K562 (cell line): Measurements from ENCODE around the gene KIF19. TPM values are rescaled to one million over a fixed set of nuclear protein-coding genes. Genes with fewer than 3 reads are reported as not detected.

Experiments
- ATAC-seq: fragments of 200-7000 bp; cut with Tn5 transposase; 3 replicates; pipeline ENCODE4 v1.9.1; 2020; ENCODE audit warnings: moderate library complexity
- BruUV-seq: library from RNA; stranded (reverse); fragments of 400-500 nt; replicated peaks from 2 replicates; lab custom pipeline; 2021; lab: Mats Ljungman, UMichigan
- CTCF ChIA-PET: fragments of 300-600 bp; formaldehyde crosslinking; extraction: SDS; loops from one replicate; lab custom pipeline; 2021; ENCODE audit warnings: low intra/inter-chr PET ratio; lab: Yijun Ruan, JAX
- POLR2A ChIA-PET: fragments of 300-600, 350-650 bp; sonication (Branson Sonifier 250); formaldehyde crosslinking; extraction: SDS; loops from one replicate; lab custom pipeline; 2021; ENCODE audit warnings: antibody characterized with exemption, inconsistent platforms; lab: Yijun Ruan, JAX
- DNase-seq, 4 experiments: peaks; one replicate each; pipeline versions ENCODE4 v3.0.0 to v3.0.0-alpha.2; 2011 to 2018; ENCODE audit warnings: low spot score in 3 of 4, mixed read lengths in 3 of 4; ENCODE audit errors: extremely low read depth in 1 of 4
- FAIRE-seq: peaks from 2 replicates; lab custom pipeline; 2011; peaks lifted over from hg19 to GRCh38; lab: Jason Lieb, UNC
- H2AFZ ChIP-seq: 2 replicates; pipeline ENCODE4 v1.6.0; 2011; ENCODE audit warnings: low read depth, low read length, control low read depth, inconsistent platforms
- H3K27ac ChIP-seq: fragments of 200-600 bp; 3 replicates; pipeline ENCODE4 v1.8.0; 2011; ENCODE audit warnings: low read depth, mild to moderate bottlenecking, control low read depth, inconsistent platforms, low read length, moderate library complexity, mixed read lengths; ENCODE audit errors: extremely low read depth
- H3K27me3 ChIP-seq, 2 experiments: fragments of 300-600 bp in 1 of 2; 2 replicates in 1 of 2; 3 replicates in 1 of 2; pipeline versions ENCODE4 v1.6.0 to v1.8.0; 2011; ENCODE audit warnings: inconsistent platforms in 2 of 2, low read length in 2 of 2, mild to moderate bottlenecking in 1 of 2, mixed read lengths in 1 of 2, moderate library complexity in 1 of 2; ENCODE audit not compliant: control insufficient read depth in 2 of 2, insufficient read depth in 2 of 2
- H3K36me3 ChIP-seq: fragments of 300-600 bp; 3 replicates; pipeline ENCODE4 v1.8.0; 2011; ENCODE audit warnings: mild to moderate bottlenecking, low read length, inconsistent platforms; ENCODE audit not compliant: control insufficient read depth, insufficient read depth
- H3K4me1 ChIP-seq, 2 experiments: fragments of 200-600 bp in 1 of 2; replicated peaks in 1 of 2; 2 replicates in 1 of 2; 3 replicates in 1 of 2; pipeline versions ENCODE4 v1.5.1 to v1.8.0; 2011; ENCODE audit warnings: inconsistent platforms in 2 of 2, low read length in 2 of 2, mild to moderate bottlenecking in 1 of 2, mixed read lengths in 1 of 2, moderate library complexity in 1 of 2; ENCODE audit not compliant: control insufficient read depth in 2 of 2, insufficient read depth in 2 of 2
- H3K4me2 ChIP-seq: 2 replicates; pipeline ENCODE4 v1.6.1; 2011; ENCODE audit warnings: low read length, control low read depth, inconsistent platforms, mixed read lengths; ENCODE audit not compliant: insufficient read depth
- H3K4me3 ChIP-seq: fragments of 200-600 bp; sonication (generic), shearing (Covaris generic); 2 replicates; pipeline ENCODE4 v1.5.1; 2016; ENCODE audit warnings: control low read depth, inconsistent platforms
- H3K79me2 ChIP-seq: fragments of 200-600 bp; 3 replicates; pipeline ENCODE4 v1.8.0; 2011; ENCODE audit warnings: low read length, inconsistent platforms; ENCODE audit not compliant: control insufficient read depth, insufficient read depth
- H3K9ac ChIP-seq, 2 experiments: 2 replicates each; pipeline versions ENCODE4 v1.6.0 to v1.6.1; 2011; ENCODE audit warnings: low read depth in 2 of 2, low read length in 2 of 2, control low read depth in 1 of 2, inconsistent platforms in 1 of 2, mild to moderate bottlenecking in 1 of 2, mixed read lengths in 1 of 2; ENCODE audit not compliant: insufficient read depth in 1 of 2
- H3K9me1 ChIP-seq: one replicate; pipeline ENCODE4 v1.6.0; 2011; ENCODE audit warnings: inconsistent platforms, mild to moderate bottlenecking, low read length, moderate library complexity; ENCODE audit not compliant: control insufficient read depth, insufficient read depth
- H3K9me3 ChIP-seq: replicated peaks from 2 replicates; pipeline ENCODE4 v1.5.1; 2011; ENCODE audit warnings: low read depth, low read length, inconsistent platforms; ENCODE audit not compliant: control insufficient read depth, insufficient read depth
- H4K20me1 ChIP-seq: replicated peaks from 2 replicates; pipeline ENCODE4 v1.6.1; 2011; ENCODE audit warnings: low read length, inconsistent platforms, mixed read lengths; ENCODE audit not compliant: control insufficient read depth, insufficient read depth
- BCOR ChIP-seq: fragments of 450-650 bp; IDR thresholded peaks from 2 replicates; pipeline ENCODE4 v1.6.1; 2016
- JUND ChIP-seq, 2 experiments: IDR thresholded peaks; 2 replicates in 1 of 2; 3 replicates in 1 of 2; pipeline ENCODE4 v1.6.1; 2011; ENCODE audit warnings: borderline replicate concordance in 2 of 2, low read depth in 2 of 2, low read length in 2 of 2, improper control_type of control experiment in 1 of 2, missing biosample characterization in 1 of 2, missing genetic modification characterization in 1 of 2, missing genetic modification reagents in 1 of 2
- RBM25 ChIP-seq: fragments of 200-400 bp; formaldehyde crosslinking; IDR thresholded peaks from 2 replicates; pipeline ENCODE4 v1.6.1; 2018; ENCODE audit warnings: low read length, low read depth, moderate library complexity; ENCODE audit not compliant: severe bottlenecking
- RFX7 ChIP-seq: fragments of 250-450 bp; sonication (Bioruptor Pico); IDR thresholded peaks from 2 replicates; pipeline ENCODE4 v1.5.1; 2021; ENCODE audit warnings: mild to moderate bottlenecking
- SNIP1 ChIP-seq: fragments of 450-650 bp; IDR thresholded peaks from 2 replicates; pipeline ENCODE4 v1.7.1; 2017; ENCODE audit warnings: low read depth, mild to moderate bottlenecking
- ZFP36 ChIP-seq: fragments of 150-350 bp; IDR thresholded peaks from 2 replicates; pipeline ENCODE4 v1.6.1; 2018; ENCODE audit warnings: low read length, low read depth; ENCODE audit not compliant: partially characterized antibody
- ZNF436 ChIP-seq: fragments of 250-450, 450-650 bp; sonication (Bioruptor Pico); formaldehyde crosslinking; IDR thresholded peaks from 2 replicates; pipeline ENCODE4 v1.7.0; 2020; ENCODE audit warnings: mild to moderate bottlenecking
- WGBS: fragments of 100-300 bp; shearing (Covaris generic); methylation state at CpG from one replicate; pipeline ENCODE4 v1.1.6; 2016; ENCODE audit warnings: low coverage, mixed read lengths; ENCODE audit not compliant: insufficient coverage; ENCODE audit errors: missing lambda C conversion rate; 5-methylcytosine and 5-hydroxymethylcytosine counted together
- in situ Hi-C: fragments of 300-500 bp; cut with MboI; formaldehyde crosslinking; loops from 4 replicates; pipeline ENCODE4 v1.15.0; 2018; ENCODE audit warnings: inconsistent platforms, mixed read lengths
- intact Hi-C: fragments of 100-400 bp; cut with micrococcal nuclease; formaldehyde crosslinking; loops from 2 replicates; pipeline ENCODE4 v1.14.2; 2022
- polyA plus RNA-seq, 8 experiments: library from polyadenylated mRNA; depleted of rRNA in 4 of 8; stranded (reverse) in 5 of 8; unstranded in 3 of 8; fragments of >200 nt; fragmentation: Nextera tagmentation in 2 of 8; fragmentation: Illumina TruSeq in 1 of 8; extraction: Ambion mirVana in 2 of 8; extraction: Trizol in 1 of 8; gene quantifications; 2 replicates each; pipeline versions ENCODE4 v1.2.1 to v1.2.3, GENCODE V29; 2011 to 2014; ENCODE audit warnings: inconsistent platforms in 1 of 8, missing spikeins in 1 of 8
- total RNA-seq, 7 experiments: library from RNA; depleted of rRNA in 6 of 7; stranded (reverse); fragments of >200 nt in 6 of 7; fragmentation: Illumina TruSeq in 2 of 7; extraction: Trizol in 2 of 7; gene quantifications; 2 replicates each; pipeline versions ENCODE4 v1.2.1 to v1.2.3, GENCODE V29; 2011 to 2021; ENCODE audit warnings: low replicate concordance in 1 of 7
- TF ChIP-seq, protein P1 (sequence below): fragments of 450-650 bp; IDR thresholded peaks from 2 replicates; pipeline ENCODE4 v1.6.1; 2017; ENCODE audit warnings: antibody characterized with exemption, mild to moderate bottlenecking
- TF ChIP-seq, protein P2 (sequence below), 2 experiments: fragments of 450-650 bp in 1 of 2; sonication (generic) in 1 of 2; formaldehyde crosslinking in 1 of 2; IDR thresholded peaks in 1 of 2; conservative IDR thresholded peaks in 1 of 2; 2 replicates each; pipeline versions ENCODE4 v1.6.1 to v1.8.1; 2016 to 2023; ENCODE audit warnings: mild to moderate bottlenecking in 2 of 2, moderate library complexity in 2 of 2, inconsistent platforms in 1 of 2, missing genetic modification reagents in 1 of 2
- TF ChIP-seq, protein P3 (sequence below): IDR thresholded peaks from 3 replicates; pipeline ENCODE4 v1.6.1; 2011; ENCODE audit warnings: borderline replicate concordance, mild to moderate bottlenecking, moderate library complexity; ENCODE audit not compliant: insufficient read length; ENCODE audit errors: extremely low read depth

Gene KIF19
- total and polyA plus RNA-seq, 9 of the 15 experiments (the other 6 are each of a cell fraction or from before 2014, with no cell fraction given), result 0.10 TPM; not detected in 8

DNA sequence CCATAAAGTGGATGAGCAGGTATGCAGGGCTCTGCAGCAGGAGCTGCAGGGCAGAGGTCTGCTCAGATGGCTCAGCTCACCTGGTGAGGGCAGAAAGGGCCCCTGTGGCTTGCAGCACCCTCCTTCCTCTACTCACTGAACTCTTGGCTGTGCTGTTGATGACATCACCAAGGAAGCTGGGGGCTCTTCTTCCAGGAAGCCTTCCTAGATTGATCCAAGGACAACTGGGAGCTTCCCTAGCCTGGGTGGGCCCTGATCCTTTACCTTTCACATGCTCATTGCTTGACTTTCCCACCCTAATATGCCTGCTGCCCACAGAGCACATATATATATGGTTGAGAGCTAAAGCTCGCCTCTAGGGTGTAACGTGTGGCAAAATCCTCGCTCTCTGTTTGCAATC is 2.5 kb downstream of the KIF19 start:
- intact Hi-C loops, result no loop called here
- WGBS, result 81% methylated on average over 3 of the region's 3 CpGs
- POLR2A ChIA-PET, result interaction anchor here (0.6 kb wide), 1 partner anchor 18 kb away, joined by 3 read pairs; no protein-coding TSS in a partner anchor
- no peak overlapping the region for H3K9ac ChIP-seq
- CTCF ChIA-PET, result no interaction called here
- H3K36me3 ChIP-seq, result no peaks in the 10 kb centered on the region
- H3K4me2 ChIP-seq, result no peak overlapping the region
- ATAC-seq (no peak), FAIRE-seq (no peak), DNase-seq (no peak)
- H4K20me1 ChIP-seq, result no peaks in the 10 kb centered on the region; the same call in 1 of the 2 replicates
- H3K27ac ChIP-seq, result no peak overlapping the region
- in situ Hi-C loops, result no loop called here
- no TSS peak for BruUV-seq
- no peaks in the 10 kb centered on the region for H3K9me3 ChIP-seq
- H2AFZ ChIP-seq, result no peak overlapping the region
- peaks cover 12 to 39% of the 10 kb centered on the region in 2 experiments for H3K4me1 ChIP-seq
- TF ChIP-seq SNIP1, result no peak
- TF ChIP-seq BCOR, result 0 out of 2 replicates have a peak, but pooled peaks have one; percentile 35
- TF ChIP-seq, protein P1, sequence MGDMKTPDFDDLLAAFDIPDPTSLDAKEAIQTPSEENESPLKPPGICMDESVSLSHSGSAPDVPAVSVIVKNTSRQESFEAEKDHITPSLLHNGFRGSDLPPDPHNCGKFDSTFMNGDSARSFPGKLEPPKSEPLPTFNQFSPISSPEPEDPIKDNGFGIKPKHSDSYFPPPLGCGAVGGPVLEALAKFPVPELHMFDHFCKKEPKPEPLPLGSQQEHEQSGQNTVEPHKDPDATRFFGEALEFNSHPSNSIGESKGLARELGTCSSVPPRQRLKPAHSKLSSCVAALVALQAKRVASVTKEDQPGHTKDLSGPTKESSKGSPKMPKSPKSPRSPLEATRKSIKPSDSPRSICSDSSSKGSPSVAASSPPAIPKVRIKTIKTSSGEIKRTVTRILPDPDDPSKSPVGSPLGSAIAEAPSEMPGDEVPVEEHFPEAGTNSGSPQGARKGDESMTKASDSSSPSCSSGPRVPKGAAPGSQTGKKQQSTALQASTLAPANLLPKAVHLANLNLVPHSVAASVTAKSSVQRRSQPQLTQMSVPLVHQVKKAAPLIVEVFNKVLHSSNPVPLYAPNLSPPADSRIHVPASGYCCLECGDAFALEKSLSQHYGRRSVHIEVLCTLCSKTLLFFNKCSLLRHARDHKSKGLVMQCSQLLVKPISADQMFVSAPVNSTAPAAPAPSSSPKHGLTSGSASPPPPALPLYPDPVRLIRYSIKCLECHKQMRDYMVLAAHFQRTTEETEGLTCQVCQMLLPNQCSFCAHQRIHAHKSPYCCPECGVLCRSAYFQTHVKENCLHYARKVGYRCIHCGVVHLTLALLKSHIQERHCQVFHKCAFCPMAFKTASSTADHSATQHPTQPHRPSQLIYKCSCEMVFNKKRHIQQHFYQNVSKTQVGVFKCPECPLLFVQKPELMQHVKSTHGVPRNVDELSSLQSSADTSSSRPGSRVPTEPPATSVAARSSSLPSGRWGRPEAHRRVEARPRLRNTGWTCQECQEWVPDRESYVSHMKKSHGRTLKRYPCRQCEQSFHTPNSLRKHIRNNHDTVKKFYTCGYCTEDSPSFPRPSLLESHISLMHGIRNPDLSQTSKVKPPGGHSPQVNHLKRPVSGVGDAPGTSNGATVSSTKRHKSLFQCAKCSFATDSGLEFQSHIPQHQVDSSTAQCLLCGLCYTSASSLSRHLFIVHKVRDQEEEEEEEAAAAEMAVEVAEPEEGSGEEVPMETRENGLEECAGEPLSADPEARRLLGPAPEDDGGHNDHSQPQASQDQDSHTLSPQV, result no peak
- peak; percentile 80 for TF ChIP-seq ZNF436 (CRISPR knock-in tag)
- 0 out of 2 replicates have a peak, but pooled peaks have one; percentile 13 for TF ChIP-seq JUND (IDR thresholded peaks at IDR 0.05; ENCODE audit: borderline replicate concordance, low read depth, low read length)
- no peak for TF ChIP-seq JUND (tag; IDR thresholded peaks at IDR 0.05; ENCODE audit: borderline replicate concordance, low read depth, low read length)
- peak; percentile 44 for TF ChIP-seq RBM25
- TF ChIP-seq ZFP36, result peak; percentile 98
- TF ChIP-seq, protein P2, sequence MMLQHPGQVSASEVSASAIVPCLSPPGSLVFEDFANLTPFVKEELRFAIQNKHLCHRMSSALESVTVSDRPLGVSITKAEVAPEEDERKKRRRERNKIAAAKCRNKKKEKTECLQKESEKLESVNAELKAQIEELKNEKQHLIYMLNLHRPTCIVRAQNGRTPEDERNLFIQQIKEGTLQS (IDR thresholded peaks at IDR 0.05), result peak; percentile 69
- TF ChIP-seq, protein P2 (CRISPR knock-in tag; conservative IDR thresholded peaks at IDR 0.05), result no peak
- TF ChIP-seq RFX7, result no peak
- TF ChIP-seq, protein P3, sequence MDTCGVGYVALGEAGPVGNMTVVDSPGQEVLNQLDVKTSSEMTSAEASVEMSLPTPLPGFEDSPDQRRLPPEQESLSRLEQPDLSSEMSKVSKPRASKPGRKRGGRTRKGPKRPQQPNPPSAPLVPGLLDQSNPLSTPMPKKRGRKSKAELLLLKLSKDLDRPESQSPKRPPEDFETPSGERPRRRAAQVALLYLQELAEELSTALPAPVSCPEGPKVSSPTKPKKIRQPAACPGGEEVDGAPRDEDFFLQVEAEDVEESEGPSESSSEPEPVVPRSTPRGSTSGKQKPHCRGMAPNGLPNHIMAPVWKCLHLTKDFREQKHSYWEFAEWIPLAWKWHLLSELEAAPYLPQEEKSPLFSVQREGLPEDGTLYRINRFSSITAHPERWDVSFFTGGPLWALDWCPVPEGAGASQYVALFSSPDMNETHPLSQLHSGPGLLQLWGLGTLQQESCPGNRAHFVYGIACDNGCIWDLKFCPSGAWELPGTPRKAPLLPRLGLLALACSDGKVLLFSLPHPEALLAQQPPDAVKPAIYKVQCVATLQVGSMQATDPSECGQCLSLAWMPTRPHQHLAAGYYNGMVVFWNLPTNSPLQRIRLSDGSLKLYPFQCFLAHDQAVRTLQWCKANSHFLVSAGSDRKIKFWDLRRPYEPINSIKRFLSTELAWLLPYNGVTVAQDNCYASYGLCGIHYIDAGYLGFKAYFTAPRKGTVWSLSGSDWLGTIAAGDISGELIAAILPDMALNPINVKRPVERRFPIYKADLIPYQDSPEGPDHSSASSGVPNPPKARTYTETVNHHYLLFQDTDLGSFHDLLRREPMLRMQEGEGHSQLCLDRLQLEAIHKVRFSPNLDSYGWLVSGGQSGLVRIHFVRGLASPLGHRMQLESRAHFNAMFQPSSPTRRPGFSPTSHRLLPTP, result peak; percentile 10
- H3K27me3 ChIP-seq, result peaks cover 10 to 19% of the 10 kb centered on the region in 2 experiments; a peak in 4 of 5 replicates
- H3K79me2 ChIP-seq, result no peaks in the 10 kb centered on the region
- no peak overlapping the region for H3K4me3 ChIP-seq
- no peaks in the 10 kb centered on the region for H3K9me1 ChIP-seq
